ENCODE data around the gene PCED1B.
"Not testable (repeated sequence)": the region's sequence is repeated elsewhere in the genome, so short reads cannot be mapped to it uniquely, and the experiment has no call there.

Gene PCED1B

GRCh38 chr12:47117305-47117704, 37.9 kb downstream of the PCED1B start:
- H2BK15ac ChIP-seq (replicated peaks; ENCODE audit: low read depth); H3K4ac ChIP-seq (ENCODE audit: low read depth, low read length); H4K8ac ChIP-seq (ENCODE audit: low read depth, low read length); H3K9ac ChIP-seq (ENCODE audit: low read length); H3K79me2 ChIP-seq (ENCODE audit: control insufficient read depth, insufficient read depth, low read length); H2BK5ac ChIP-seq (ENCODE audit: low read length); H3K4me2 ChIP-seq (ENCODE audit: low read length); H2BK120ac ChIP-seq (ENCODE audit: low read depth, low read length); H3K56ac ChIP-seq (ENCODE audit: low read length); H3K18ac ChIP-seq (ENCODE audit: low read length); H3K23ac ChIP-seq (ENCODE audit: low read length); H3K27me3 ChIP-seq (ENCODE audit: insufficient read depth, low read length, poor library complexity); H3K4me3 ChIP-seq (ENCODE audit: low read length); H3K4me1 ChIP-seq (ENCODE audit: control insufficient read depth, low read depth, low read length); H2AK5ac ChIP-seq (ENCODE audit: low read length); H3K79me1 ChIP-seq (ENCODE audit: low read length); H4K5ac ChIP-seq (ENCODE audit: low read length); H3K27ac ChIP-seq (ENCODE audit: low read depth, low read length); DNase-seq; H3K36me3 ChIP-seq (ENCODE audit: control insufficient read depth, insufficient read depth, low read length): not testable (repeated sequence)
- WGBS (ENCODE audit: extremely low coverage, insufficient coverage, low lambda C conversion rate) = no CpG with 5 or more reads among the region's 3 CpGs

DNA sequence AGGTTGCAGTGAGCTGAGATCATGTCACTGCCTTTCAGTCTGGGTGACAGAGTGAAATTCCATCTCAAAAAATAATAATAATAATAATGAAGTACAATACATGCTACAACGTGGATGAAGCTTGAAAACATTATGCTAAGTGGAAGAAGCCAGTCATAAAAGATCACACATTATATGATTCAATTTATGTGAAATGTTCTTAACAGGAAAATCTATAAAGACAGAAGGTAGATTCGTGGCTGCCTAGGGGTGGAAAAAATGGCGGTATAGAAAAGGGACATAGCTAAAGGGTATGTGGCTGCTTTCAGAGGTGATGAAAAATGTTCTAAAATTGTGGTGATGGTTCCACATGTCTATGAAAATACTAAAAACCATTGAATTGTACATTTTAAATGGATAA, 41.3 kb downstream of the PCED1B start:
- Histone ChIP-seq H2BK120ac (ENCODE audit: low read depth, low read length) (no peak overlapping the region), H4K8ac (ENCODE audit: low read depth, low read length) (no peak overlapping the region), H2BK15ac (replicated peaks; ENCODE audit: low read depth) (no peak overlapping the region), H3K9ac (ENCODE audit: low read length) (no peak overlapping the region), H3K36me3 (ENCODE audit: control insufficient read depth, insufficient read depth, low read length) (no peaks in the 10 kb centered on the region), H4K5ac (ENCODE audit: low read length) (no peak overlapping the region), H3K56ac (ENCODE audit: low read length) (no peak overlapping the region), H3K4me2 (ENCODE audit: low read length) (no peak overlapping the region), H3K18ac (ENCODE audit: low read length) (no peak overlapping the region), H3K23ac (ENCODE audit: low read length) (no peak overlapping the region), H3K27ac (ENCODE audit: low read depth, low read length) (no peak overlapping the region), H3K4me3 (ENCODE audit: low read length) (no peak overlapping the region), H3K79me1 (ENCODE audit: low read length) (no peaks in the 10 kb centered on the region), H3K4ac (ENCODE audit: low read depth, low read length) (no peak overlapping the region), H3K4me1 (ENCODE audit: control insufficient read depth, low read depth, low read length) (no peaks in the 10 kb centered on the region), H2BK5ac (ENCODE audit: low read length) (no peak overlapping the region), H3K79me2 (ENCODE audit: control insufficient read depth, insufficient read depth, low read length) (no peaks in the 10 kb centered on the region), H2AK5ac (ENCODE audit: low read length) (no peak overlapping the region), H3K27me3 (ENCODE audit: insufficient read depth, low read length, poor library complexity) (no peaks in the 10 kb centered on the region)
- DNase-seq = no peak
- WGBS (ENCODE audit: extremely low coverage, insufficient coverage, low lambda C conversion rate) = no CpG with 5 or more reads among the region's 3 CpGs

- Histone ChIP-seq H4K8ac (ENCODE audit: low read depth, low read length) (no peak overlapping the region), H2BK120ac (ENCODE audit: low read depth, low read length) (no peak overlapping the region), H3K4me1 (ENCODE audit: control insufficient read depth, low read depth, low read length) (no peaks in the 10 kb centered on the region), H3K27me3 (ENCODE audit: insufficient read depth, low read length, poor library complexity) (no peaks in the 10 kb centered on the region), H3K56ac (ENCODE audit: low read length) (no peak overlapping the region), H3K9ac (ENCODE audit: low read length) (no peak overlapping the region), H3K23ac (ENCODE audit: low read length) (no peak overlapping the region), H3K4ac (ENCODE audit: low read depth, low read length) (no peak overlapping the region), H3K18ac (ENCODE audit: low read length) (no peak overlapping the region), H3K4me2 (ENCODE audit: low read length) (no peak overlapping the region), H3K36me3 (ENCODE audit: control insufficient read depth, insufficient read depth, low read length) (no peaks in the 10 kb centered on the region), H2BK5ac (ENCODE audit: low read length) (no peak overlapping the region), H3K79me2 (ENCODE audit: control insufficient read depth, insufficient read depth, low read length) (no peaks in the 10 kb centered on the region), H2AK5ac (ENCODE audit: low read length) (no peak overlapping the region), H3K79me1 (ENCODE audit: low read length) (no peaks in the 10 kb centered on the region), H2BK15ac (replicated peaks; ENCODE audit: low read depth) (no peak overlapping the region), H4K5ac (ENCODE audit: low read length) (no peak overlapping the region), H3K27ac (ENCODE audit: low read depth, low read length) (no peak overlapping the region), H3K4me3 (ENCODE audit: low read length) (no peak overlapping the region)
- no CpG with 5 or more reads among the region's 5 CpGs for WGBS (ENCODE audit: extremely low coverage, insufficient coverage, low lambda C conversion rate)
- DNase-seq = no peak
Measured at GRCh38 chr12:47121146-47121545, 41.7 kb downstream of the PCED1B start.

GRCh38 chr12:47122602-47123001, 43.2 kb downstream of the PCED1B start:
- Histone ChIP-seq H2BK15ac (replicated peaks; ENCODE audit: low read depth) (no peak overlapping the region), H4K8ac (ENCODE audit: low read depth, low read length) (no peak overlapping the region), H2AK5ac (ENCODE audit: low read length) (no peak overlapping the region), H3K18ac (ENCODE audit: low read length) (no peak overlapping the region), H3K9ac (ENCODE audit: low read length) (no peak overlapping the region), H4K5ac (ENCODE audit: low read length) (no peak overlapping the region), H3K27ac (ENCODE audit: low read depth, low read length) (no peak overlapping the region), H3K4ac (ENCODE audit: low read depth, low read length) (no peak overlapping the region), H3K56ac (ENCODE audit: low read length) (no peak overlapping the region), H2BK5ac (ENCODE audit: low read length) (no peak overlapping the region), H3K23ac (ENCODE audit: low read length) (no peak overlapping the region), H2BK120ac (ENCODE audit: low read depth, low read length) (no peak overlapping the region), H3K4me2 (ENCODE audit: low read length) (no peak overlapping the region), H3K79me2 (ENCODE audit: control insufficient read depth, insufficient read depth, low read length) (no peaks in the 10 kb centered on the region), H3K79me1 (ENCODE audit: low read length) (no peaks in the 10 kb centered on the region), H3K27me3 (ENCODE audit: insufficient read depth, low read length, poor library complexity) (no peaks in the 10 kb centered on the region), H3K4me3 (ENCODE audit: low read length) (no peak overlapping the region), H3K4me1 (ENCODE audit: control insufficient read depth, low read depth, low read length) (no peaks in the 10 kb centered on the region), H3K36me3 (ENCODE audit: control insufficient read depth, insufficient read depth, low read length) (no peaks in the 10 kb centered on the region)
- no CpG with 5 or more reads among the region's 1 CpG for whole genome bisulfite sequencing (ENCODE audit: extremely low coverage, insufficient coverage, low lambda C conversion rate)
- DNase-seq = no peak

DNA sequence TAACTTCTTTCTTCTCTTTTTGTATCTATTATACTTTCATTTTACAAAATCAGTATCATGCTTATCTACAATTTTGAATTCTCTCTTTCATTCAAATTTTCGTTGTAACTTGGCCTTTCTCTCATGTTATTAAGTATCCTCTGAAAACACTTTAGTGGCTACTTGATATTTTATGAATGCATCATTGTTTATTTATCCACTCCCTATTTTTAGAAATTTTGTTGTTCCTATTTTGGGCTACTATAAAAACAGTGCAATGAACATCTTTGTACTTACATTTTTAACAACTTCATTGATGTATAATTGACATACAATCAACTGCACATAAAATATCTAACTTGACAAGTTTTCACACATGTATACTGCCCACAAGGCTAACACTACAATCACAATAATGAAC, 44.3 kb downstream of the PCED1B start:
- Histone ChIP-seq H2BK15ac (replicated peaks; ENCODE audit: low read depth) (no peak overlapping the region), H3K27me3 (ENCODE audit: insufficient read depth, low read length, poor library complexity) (peaks cover under 1% of the 10 kb centered on the region), H3K4me1 (ENCODE audit: control insufficient read depth, low read depth, low read length) (no peaks in the 10 kb centered on the region), H3K23ac (ENCODE audit: low read length) (no peak overlapping the region), H3K79me2 (ENCODE audit: control insufficient read depth, insufficient read depth, low read length) (no peaks in the 10 kb centered on the region), H2BK120ac (ENCODE audit: low read depth, low read length) (no peak overlapping the region), H2BK5ac (ENCODE audit: low read length) (no peak overlapping the region), H3K56ac (ENCODE audit: low read length) (no peak overlapping the region), H3K4me2 (ENCODE audit: low read length) (no peak overlapping the region), H3K27ac (ENCODE audit: low read depth, low read length) (no peak overlapping the region), H3K4ac (ENCODE audit: low read depth, low read length) (no peak overlapping the region), H3K4me3 (ENCODE audit: low read length) (no peak overlapping the region), H3K79me1 (ENCODE audit: low read length) (no peaks in the 10 kb centered on the region), H4K5ac (ENCODE audit: low read length) (no peak overlapping the region), H2AK5ac (ENCODE audit: low read length) (no peak overlapping the region), H4K8ac (ENCODE audit: low read depth, low read length) (no peak overlapping the region), H3K36me3 (ENCODE audit: control insufficient read depth, insufficient read depth, low read length) (no peaks in the 10 kb centered on the region), H3K9ac (ENCODE audit: low read length) (no peak overlapping the region), H3K18ac (ENCODE audit: low read length) (no peak overlapping the region)
- WGBS (ENCODE audit: extremely low coverage, insufficient coverage, low lambda C conversion rate) = no CpG with 5 or more reads among the region's 1 CpG
- no peak for DNase-seq

GRCh38 chr12:47124451-47124850, 45.0 kb downstream of the PCED1B start:
- H3K4ac ChIP-seq (ENCODE audit: low read depth, low read length) = no peak overlapping the region
- H3K4me2 ChIP-seq (ENCODE audit: low read length) = no peak overlapping the region
- H3K79me2 ChIP-seq (ENCODE audit: control insufficient read depth, insufficient read depth, low read length) = no peaks in the 10 kb centered on the region
- no peak overlapping the region for H2BK15ac ChIP-seq (replicated peaks; ENCODE audit: low read depth)
- no peak overlapping the region for H3K27ac ChIP-seq (ENCODE audit: low read depth, low read length)
- H3K4me3 ChIP-seq (ENCODE audit: low read length) = no peak overlapping the region
- no peaks in the 10 kb centered on the region for H3K36me3 ChIP-seq (ENCODE audit: control insufficient read depth, insufficient read depth, low read length)
- no peak overlapping the region for H3K56ac ChIP-seq (ENCODE audit: low read length)
- no peak overlapping the region for H2BK5ac ChIP-seq (ENCODE audit: low read length)
- DNase-seq = no peak
- H3K4me1 ChIP-seq (ENCODE audit: control insufficient read depth, low read depth, low read length) = no peaks in the 10 kb centered on the region
- no peak overlapping the region for H4K8ac ChIP-seq (ENCODE audit: low read depth, low read length)
- H3K23ac ChIP-seq (ENCODE audit: low read length) = no peak overlapping the region
- no CpG with 5 or more reads among the region's 1 CpG for WGBS (ENCODE audit: extremely low coverage, insufficient coverage, low lambda C conversion rate)
- no peaks in the 10 kb centered on the region for H3K79me1 ChIP-seq (ENCODE audit: low read length)
- no peak overlapping the region for H3K9ac ChIP-seq (ENCODE audit: low read length)
- H3K18ac ChIP-seq (ENCODE audit: low read length) = no peak overlapping the region
- peaks cover 1% of the 10 kb centered on the region for H3K27me3 ChIP-seq (ENCODE audit: insufficient read depth, low read length, poor library complexity)
- no peak overlapping the region for H2AK5ac ChIP-seq (ENCODE audit: low read length)
- no peak overlapping the region for H4K5ac ChIP-seq (ENCODE audit: low read length)
- no peak overlapping the region for H2BK120ac ChIP-seq (ENCODE audit: low read depth, low read length)

Data from mesendoderm (in vitro differentiated cells).